OCI-LY1 (cell line): Measurements from ENCODE around the gene MTF2.

Experiments
- EZH2 ChIP-seq: fragments of 200-600 bp; sonication (generic), shearing (Covaris generic); IDR thresholded peaks from 2 replicates; pipeline ENCODE4 v1.8.0; 2017; ENCODE audit warnings: borderline replicate concordance, mixed run types, mild to moderate bottlenecking, antibody characterized with exemption, low read length, moderate library complexity, mixed read lengths
- TF ChIP-seq, protein P1 (sequence below): fragments of 200-600 bp; sonication (generic), shearing (Covaris generic); IDR thresholded peaks from 2 replicates; pipeline ENCODE4 v1.5.1; 2017; ENCODE audit warnings: mild to moderate bottlenecking, antibody characterized with exemption, low read length, moderate library complexity, mixed read lengths

DNA sequence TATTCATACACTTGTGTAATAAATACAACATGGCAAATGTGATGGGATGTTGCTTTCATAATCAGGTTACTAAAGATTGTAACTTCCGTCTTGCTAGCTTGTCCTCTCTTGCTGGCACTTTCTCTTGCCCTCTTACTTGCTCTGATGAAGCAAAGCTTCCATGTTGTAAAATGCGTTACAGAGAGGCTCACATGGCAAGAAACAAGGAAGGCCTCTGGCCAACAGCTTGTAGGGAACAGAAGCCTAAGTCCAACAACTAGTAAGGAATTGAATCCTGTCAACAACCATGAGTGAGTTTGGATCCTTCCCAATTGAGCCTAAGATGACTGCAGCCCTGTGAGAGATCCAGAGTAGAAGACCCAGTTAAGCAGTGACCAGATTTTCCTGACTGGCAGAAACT lies 85.7 kb downstream of the MTF2 start:
- TF ChIP-seq, protein P1, sequence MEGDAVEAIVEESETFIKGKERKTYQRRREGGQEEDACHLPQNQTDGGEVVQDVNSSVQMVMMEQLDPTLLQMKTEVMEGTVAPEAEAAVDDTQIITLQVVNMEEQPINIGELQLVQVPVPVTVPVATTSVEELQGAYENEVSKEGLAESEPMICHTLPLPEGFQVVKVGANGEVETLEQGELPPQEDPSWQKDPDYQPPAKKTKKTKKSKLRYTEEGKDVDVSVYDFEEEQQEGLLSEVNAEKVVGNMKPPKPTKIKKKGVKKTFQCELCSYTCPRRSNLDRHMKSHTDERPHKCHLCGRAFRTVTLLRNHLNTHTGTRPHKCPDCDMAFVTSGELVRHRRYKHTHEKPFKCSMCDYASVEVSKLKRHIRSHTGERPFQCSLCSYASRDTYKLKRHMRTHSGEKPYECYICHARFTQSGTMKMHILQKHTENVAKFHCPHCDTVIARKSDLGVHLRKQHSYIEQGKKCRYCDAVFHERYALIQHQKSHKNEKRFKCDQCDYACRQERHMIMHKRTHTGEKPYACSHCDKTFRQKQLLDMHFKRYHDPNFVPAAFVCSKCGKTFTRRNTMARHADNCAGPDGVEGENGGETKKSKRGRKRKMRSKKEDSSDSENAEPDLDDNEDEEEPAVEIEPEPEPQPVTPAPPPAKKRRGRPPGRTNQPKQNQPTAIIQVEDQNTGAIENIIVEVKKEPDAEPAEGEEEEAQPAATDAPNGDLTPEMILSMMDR = no peak
- no peak for TF ChIP-seq EZH2
